Coronary artery (tissue), 2 donors: ENCODE data around the gene TRIM38.

Experiments
- DNase-seq: peaks from one replicate; pipeline ENCODE4 v3.0.0-alpha.2; 2017; ENCODE audit warnings: low spot score
- H3K27ac ChIP-seq, 2 donors: fragments of 200-600 bp; sonication (generic); one replicate each; pipeline ENCODE4 v1.5.1; 2016 to 2019
- H3K4me3 ChIP-seq: fragments of 200-600 bp; sonication (generic); 2 replicates; pipeline ENCODE4 v1.5.1; 2016; ENCODE audit warnings: mild to moderate bottlenecking, moderate library complexity
- CTCF ChIP-seq: fragments of 200-600 bp; sonication (generic); IDR thresholded peaks from one replicate; pipeline ENCODE4 v1.5.1; 2019; ENCODE audit warnings: antibody characterized with exemption

Gene TRIM38

GRCh38 chr6:26025047-26025893 lies 62.7 kb downstream of the TRIM38 start:
- no peak for TF ChIP-seq CTCF
- peak overlapping the region; percentile 76 for H3K4me3 ChIP-seq
- H3K27ac ChIP-seq, result peak overlapping the region; percentile 87 to 96
- no peak for DNase-seq

DNA sequence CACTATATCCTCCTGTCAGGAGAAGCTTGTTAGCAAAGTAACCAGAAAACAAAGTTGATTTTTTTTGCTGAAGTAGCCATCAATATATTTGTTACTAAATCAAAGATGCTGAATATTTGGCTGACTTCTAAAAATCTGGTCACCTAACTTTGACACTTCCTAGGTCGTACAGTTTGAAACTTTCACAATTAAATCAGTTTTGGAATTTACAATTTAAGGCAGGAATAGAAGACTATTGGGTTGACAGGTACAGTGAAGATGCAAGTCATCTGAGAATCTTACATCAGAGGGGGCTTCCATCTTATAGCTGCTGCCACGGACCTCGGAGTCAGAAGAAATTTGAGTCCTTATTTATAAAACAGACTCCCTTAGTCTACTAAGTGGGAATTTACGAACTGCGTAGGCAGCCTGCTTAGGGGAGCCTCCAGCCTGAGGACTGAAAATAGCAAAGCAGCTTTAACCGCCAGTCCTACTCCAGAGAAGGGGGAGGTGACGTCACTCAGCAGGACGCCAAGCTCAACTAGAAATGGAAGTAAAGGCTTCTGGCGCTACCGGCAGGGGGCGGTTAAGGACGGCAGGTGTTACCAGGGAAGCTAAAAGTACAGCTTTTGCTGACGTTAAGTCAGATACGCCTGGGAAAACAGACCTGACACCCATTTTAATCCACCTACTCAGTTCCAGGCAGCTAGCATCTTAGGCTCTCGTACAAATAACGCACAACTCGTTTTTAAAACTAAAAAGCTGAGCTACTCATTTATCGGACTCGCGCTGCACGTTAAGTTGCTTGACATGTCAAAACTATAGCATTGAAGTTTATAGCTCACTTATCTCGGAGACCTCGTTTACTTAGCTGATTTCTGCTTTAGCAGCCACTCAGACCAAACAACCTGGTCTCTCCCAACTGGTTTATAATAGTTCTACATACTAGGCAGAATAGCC lies 63.6 kb downstream of the TRIM38 start:
- Histone ChIP-seq H3K4me3 (peak overlapping the region; percentile 76), H3K27ac (peak overlapping the region; percentile 87 to 96)
- peak; percentile 99 for DNase-seq
- TF ChIP-seq CTCF, result peak; percentile 73

DNA sequence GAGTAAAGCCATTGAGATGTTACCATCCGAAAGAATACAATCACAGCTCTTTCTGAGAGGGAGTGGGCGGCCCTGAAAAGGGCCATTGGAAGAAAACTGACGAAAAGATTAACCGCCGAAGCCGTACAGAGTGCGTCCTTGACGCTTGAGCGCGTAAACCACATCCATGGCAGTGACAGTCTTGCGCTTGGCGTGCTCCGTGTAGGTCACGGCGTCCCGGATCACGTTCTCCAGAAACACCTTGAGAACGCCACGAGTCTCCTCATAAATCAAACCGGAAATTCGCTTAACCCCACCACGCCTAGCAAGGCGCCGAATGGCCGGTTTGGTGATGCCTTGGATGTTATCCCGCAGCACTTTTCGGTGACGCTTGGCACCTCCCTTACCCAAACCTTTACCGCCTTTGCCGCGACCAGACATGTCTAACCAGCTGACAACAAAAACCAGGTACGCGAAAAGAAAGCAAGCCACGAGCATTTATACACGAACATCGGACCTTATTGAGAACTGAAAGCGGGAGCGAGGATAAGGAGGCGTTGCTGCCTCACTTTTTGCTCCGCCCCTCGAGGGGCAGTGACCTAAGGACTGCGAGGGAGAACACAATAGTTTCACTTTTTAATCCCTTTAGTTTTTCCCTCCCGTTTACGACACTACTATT lies 64.4 kb downstream of the TRIM38 start:
- peak; percentile 94 for DNase-seq
- no peak for TF ChIP-seq CTCF
- Histone ChIP-seq H3K27ac (peak overlapping the region; percentile 87 to 96), H3K4me3 (peak overlapping the region; percentile 76)

GRCh38 chr6:26027491-26028211 lies 65.0 kb downstream of the TRIM38 start:
- peak overlapping the region; percentile 87 to 96 for H3K27ac ChIP-seq
- TF ChIP-seq CTCF, result no peak
- DNase-seq, result no peak
- peak overlapping the region; percentile 76 for H3K4me3 ChIP-seq

DNA sequence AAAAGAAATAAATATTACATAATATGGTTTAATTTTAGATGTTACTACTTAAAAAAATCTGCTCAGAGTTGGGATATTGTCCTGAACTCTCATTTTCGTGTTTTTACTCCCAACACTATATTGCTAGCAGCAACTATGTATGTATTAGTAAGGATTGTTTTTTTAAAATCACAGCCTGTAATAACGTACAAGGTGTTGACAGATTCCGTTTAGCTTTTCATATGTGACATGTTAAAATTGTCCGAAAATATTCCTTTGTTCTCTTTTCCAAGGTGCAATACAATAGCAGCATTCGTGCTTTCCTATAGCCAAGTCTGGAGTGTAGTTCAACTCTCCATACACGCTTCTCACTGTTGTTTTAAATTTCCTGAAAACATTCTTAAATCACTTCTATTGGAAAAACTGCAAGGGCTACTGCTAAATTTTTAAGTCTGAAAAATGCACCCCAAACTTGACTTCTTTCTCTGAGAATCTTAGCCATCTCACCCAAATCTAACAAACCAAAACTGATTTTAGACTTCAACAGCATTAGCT lies 65.7 kb downstream of the TRIM38 start:
- TF ChIP-seq CTCF, result no peak
- Histone ChIP-seq H3K27ac (no peak overlapping the region), H3K4me3 (no peak overlapping the region)

More for the DNA sequence above, 65.7 kb downstream of the TRIM38 start:
- no peak for DNase-seq
